NCI-H526 treated with DMSO at 0.1 percent for 48 hours (cell line): ENCODE data around the gene SOX13.

ENCODE experiments used
- DNase-seq: peaks from one replicate; lab custom pipeline; 2025; lab: John Stamatoyannopoulos, UW

The SOX13 gene

GRCh38 chr1:204106825-204107224 lies 33.9 kb downstream of the SOX13 start:
- DNase-seq = no peak

- no peak for DNase-seq
Observed at GRCh38 chr1:204107892-204108291, 35.0 kb downstream of the SOX13 start.

GRCh38 chr1:204108312-204109141 lies 35.6 kb downstream of the SOX13 start:
- no peak for DNase-seq

GRCh38 chr1:204110894-204111633 lies 38.1 kb downstream of the SOX13 start:
- no peak for DNase-seq

- no peak for DNase-seq
Observed at GRCh38 chr1:204112876-204113730, 40.2 kb downstream of the SOX13 start.

- no peak for DNase-seq
Observed at GRCh38 chr1:204113896-204114295, 41.0 kb downstream of the SOX13 start.

GRCh38 chr1:204114606-204115005 lies 41.7 kb downstream of the SOX13 start:
- DNase-seq = no peak

- no peak for DNase-seq
Observed at GRCh38 chr1:204115116-204115515, 42.2 kb downstream of the SOX13 start.

GRCh38 chr1:204116539-204116938 lies 43.6 kb downstream of the SOX13 start:
- DNase-seq = no peak

- DNase-seq = no peak
Observed at GRCh38 chr1:204121840-204122555, 49.1 kb downstream of the SOX13 start.

GRCh38 chr1:204123376-204123775 lies 50.5 kb downstream of the SOX13 start:
- no peak for DNase-seq

- DNase-seq = no peak
Observed at GRCh38 chr1:204124639-204125038, 51.7 kb downstream of the SOX13 start.

- no peak for DNase-seq
Observed at GRCh38 chr1:204125759-204126351, 52.9 kb downstream of the SOX13 start.

GRCh38 chr1:204126386-204126785 lies 53.5 kb downstream of the SOX13 start:
- no peak for DNase-seq

- DNase-seq = no peak
Observed at GRCh38 chr1:204126956-204127355, 54.0 kb downstream of the SOX13 start.

- peak; percentile 23 for DNase-seq
Observed at GRCh38 chr1:204127597-204128242, 54.8 kb downstream of the SOX13 start.

GRCh38 chr1:204128464-204128963 lies 55.6 kb downstream of the SOX13 start:
- DNase-seq = no peak

- no peak for DNase-seq
Observed at GRCh38 chr1:204128964-204129896, 56.3 kb downstream of the SOX13 start.

- DNase-seq = no peak
Observed at GRCh38 chr1:204130178-204130577, 57.3 kb downstream of the SOX13 start.
